BJ (cell line): ENCODE results near the gene OR2T3. TPM values are rescaled to one million over a fixed set of nuclear protein-coding genes. Genes with fewer than 3 reads are reported as not detected.
"Not testable (repeated sequence)": the region's sequence is repeated elsewhere in the genome, so short reads cannot be mapped to it uniquely, and the experiment has no call there.

ENCODE experiments used
- CTCF ChIA-PET: fragments of 350-600 bp; formaldehyde crosslinking; extraction: SDS; loops from one replicate; lab custom pipeline; 2021; ENCODE audit warnings: antibody characterized with exemption, inconsistent platforms; lab: Yijun Ruan, JAX
- POLR2A ChIA-PET: fragments of 300-600 bp; sonication (Branson Sonifier 250); formaldehyde crosslinking; extraction: SDS; loops from one replicate; lab custom pipeline; 2021; ENCODE audit warnings: antibody characterized with exemption; lab: Charles Lee
- DNase-seq: peaks from one replicate; pipeline ENCODE4 v3.0.0-alpha.2; 2011; ENCODE audit warnings: low read depth
- H3K27me3 ChIP-seq: 2 replicates; pipeline ENCODE4 v1.6.0; 2011; ENCODE audit warnings: low read length; ENCODE audit not compliant: control insufficient read depth, insufficient read depth
- H3K36me3 ChIP-seq: 2 replicates; pipeline ENCODE4 v1.5.1; 2011; ENCODE audit warnings: low read length; ENCODE audit not compliant: control insufficient read depth, insufficient read depth
- H3K4me3 ChIP-seq: 2 replicates; pipeline ENCODE4 v1.5.1; 2011; ENCODE audit warnings: low read depth, mild to moderate bottlenecking, control low read depth, low read length
- polyA plus RNA-seq: library from polyadenylated mRNA; depleted of rRNA; stranded (reverse); fragments of >200 nt; gene quantifications from 2 replicates; pipeline ENCODE4 v1.2.3, GENCODE V29; 2011
- TF ChIP-seq, protein P1 (sequence below): IDR thresholded peaks from 2 replicates; pipeline ENCODE4 v1.5.1; 2011; ENCODE audit warnings: low read depth, mild to moderate bottlenecking, control low read depth, inconsistent platforms, low read length, moderate library complexity; ENCODE audit not compliant: insufficient read depth

OR2T3 gene
- polyA plus RNA-seq, 1 experiment: not detected

DNA sequence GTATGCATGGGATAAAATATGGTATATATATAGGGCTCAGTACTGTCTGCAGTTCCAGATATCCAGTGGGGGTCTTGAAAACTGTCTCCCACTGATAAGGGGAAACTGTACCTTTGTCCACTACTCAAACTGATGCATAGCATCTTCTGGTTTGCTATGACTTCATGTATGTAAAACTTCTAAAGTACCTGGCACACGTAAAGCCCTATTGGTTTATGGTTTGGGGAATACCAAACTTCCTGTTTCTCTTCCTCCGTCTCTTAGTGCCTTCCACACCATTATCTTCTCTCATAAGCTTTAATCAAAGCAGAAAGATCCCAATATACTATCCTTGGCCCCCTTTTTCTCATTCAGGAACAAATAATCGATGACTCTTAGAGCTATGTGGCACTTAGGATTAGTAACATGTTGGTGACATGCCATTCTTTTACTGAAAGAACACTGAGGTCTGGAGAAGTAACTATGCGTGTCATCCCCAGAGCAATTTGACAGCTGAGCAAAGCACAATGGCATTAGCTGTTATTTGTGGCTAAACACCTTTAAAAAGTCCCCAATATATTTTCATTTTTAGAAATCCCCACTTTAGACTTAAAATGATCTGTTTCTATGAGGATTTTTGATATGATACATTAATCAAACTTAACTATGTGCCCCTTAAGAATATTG is 24.6 kb upstream of the OR2T3 start:
- H3K36me3 ChIP-seq, DNase-seq, H3K4me3 ChIP-seq, H3K27me3 ChIP-seq, CTCF ChIA-PET, POLR2A ChIA-PET: not testable (repeated sequence)

DNA sequence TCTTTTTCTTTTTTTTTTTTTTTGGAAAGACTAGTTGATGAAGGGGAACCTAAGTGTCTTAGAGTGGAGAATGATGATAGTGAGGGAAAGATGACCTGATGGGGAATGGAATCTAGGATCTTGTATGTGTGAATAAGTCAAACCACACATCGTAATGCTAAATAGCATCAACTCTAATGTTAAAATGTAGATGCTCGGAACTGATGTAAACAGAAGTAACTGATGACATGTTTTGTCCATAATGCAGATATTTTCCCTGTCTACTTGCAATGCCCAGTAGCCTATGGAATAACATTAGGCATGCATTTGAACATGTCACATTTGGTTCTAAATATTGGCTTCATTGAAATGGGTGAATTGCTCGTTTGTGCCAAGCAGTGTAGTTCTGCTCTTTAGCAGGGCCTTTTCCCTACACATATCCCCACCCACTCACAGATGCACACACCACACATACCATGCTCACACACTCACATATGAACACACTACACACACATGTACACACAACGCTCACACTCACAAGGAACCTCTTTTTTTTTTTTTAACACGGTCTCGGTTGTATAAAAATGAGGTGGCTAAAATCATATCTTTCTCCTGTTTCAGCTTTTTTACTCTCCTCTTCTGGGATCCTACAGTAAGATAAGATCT is 23.2 kb upstream of the OR2T3 start:
- H3K36me3 ChIP-seq, POLR2A ChIA-PET, H3K27me3 ChIP-seq, DNase-seq, CTCF ChIA-PET, H3K4me3 ChIP-seq: not testable (repeated sequence)

DNA sequence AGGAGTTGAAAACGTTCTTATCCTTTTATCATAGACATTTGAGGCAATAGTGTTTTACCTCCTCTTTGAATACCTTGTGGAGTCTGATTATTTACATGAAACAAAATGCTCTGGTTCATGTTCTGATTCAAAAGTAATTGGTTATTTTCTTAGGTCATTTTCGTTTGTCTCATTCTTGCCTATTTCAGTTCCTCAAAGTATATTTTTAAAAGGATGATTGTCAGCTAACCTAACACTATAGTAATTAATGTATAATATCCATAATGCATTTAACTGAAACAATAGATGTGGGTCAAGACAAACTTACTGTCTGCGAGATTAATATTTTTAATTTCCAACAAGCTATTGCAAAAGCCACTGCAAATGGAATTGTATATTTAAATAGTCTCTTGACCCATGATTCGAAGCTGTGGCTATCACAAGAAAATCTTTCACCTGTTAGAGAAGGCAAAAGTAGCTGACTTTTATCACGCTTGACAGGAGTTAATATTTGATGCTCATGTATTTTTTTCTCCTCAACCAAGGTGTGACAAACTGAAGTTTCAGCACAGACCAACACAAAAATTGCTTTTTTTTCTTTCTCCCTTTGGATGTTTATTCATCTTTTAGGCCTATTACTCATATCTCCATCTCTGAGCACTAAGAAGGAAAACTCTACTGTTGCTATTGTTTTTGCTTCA is 22.5 kb upstream of the OR2T3 start:
- H3K36me3 ChIP-seq, POLR2A ChIA-PET, DNase-seq: not testable (repeated sequence)

DNA sequence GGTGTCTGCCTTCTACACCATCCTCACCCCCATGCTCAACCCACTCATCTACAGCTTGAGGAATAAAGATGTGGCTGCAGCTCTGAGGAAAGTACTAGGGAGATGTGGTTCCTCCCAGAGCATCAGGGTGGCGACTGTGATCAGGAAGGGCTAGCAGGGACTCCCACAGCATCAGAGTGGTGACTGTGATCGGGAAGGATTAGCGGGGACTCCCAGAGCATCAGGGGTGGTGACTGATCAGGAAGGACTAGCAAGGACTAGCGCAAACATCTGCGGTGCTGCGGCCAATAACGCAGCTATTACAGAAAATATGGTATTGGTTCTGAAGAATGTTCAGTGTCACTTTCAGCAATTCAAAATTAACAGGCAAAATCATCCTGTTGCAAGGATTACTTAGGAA is 19.5 kb upstream of the OR2T3 start:
- POLR2A ChIA-PET, DNase-seq, H3K27me3 ChIP-seq, CTCF ChIA-PET, H3K36me3 ChIP-seq, H3K4me3 ChIP-seq: not testable (repeated sequence)

More for the DNA sequence above, 22.5 kb upstream of the OR2T3 start:
- CTCF ChIA-PET, H3K27me3 ChIP-seq, H3K4me3 ChIP-seq: not testable (repeated sequence)

DNA sequence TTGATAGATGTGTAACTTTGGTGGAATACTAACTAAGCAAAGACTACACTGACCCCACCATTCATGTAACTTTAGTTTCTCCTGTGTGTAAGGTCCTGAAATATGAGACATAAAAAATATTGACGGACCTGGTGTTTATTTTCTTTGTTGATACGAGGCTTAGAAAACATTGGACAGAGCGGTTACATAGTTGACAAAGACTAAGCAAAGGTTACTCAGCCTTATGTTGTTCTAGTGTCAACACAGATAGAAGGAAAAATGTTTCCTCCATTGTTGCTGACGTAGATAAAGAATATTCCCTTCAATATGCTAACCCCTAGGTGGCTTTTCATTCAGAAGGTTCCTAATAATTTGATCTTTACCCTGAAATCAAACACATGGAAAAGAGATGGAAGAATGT is 18.1 kb upstream of the OR2T3 start:
- H3K27me3 ChIP-seq, DNase-seq, H3K4me3 ChIP-seq, CTCF ChIA-PET, H3K36me3 ChIP-seq, POLR2A ChIA-PET: not testable (repeated sequence)

DNA sequence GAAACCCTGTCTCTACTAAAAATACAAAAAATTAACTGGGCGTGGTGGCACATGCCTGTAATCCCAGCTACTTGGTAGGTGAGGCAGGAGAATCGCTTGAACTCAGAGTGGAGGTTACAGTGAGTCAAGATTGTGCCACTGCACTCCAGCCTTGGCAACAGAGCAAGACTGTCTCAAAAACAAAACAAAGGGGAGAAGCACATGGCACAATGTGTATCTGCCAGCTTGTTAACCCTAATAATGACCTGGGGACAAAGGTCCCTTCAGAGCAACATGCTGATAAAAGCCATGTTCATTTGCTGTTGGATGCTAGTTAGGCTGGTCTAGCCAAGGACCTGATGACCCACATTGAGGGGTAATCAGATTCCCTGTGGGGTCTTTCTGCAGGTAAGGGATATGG is 16.5 kb upstream of the OR2T3 start:
- POLR2A ChIA-PET, DNase-seq, CTCF ChIA-PET, H3K36me3 ChIP-seq, H3K4me3 ChIP-seq, H3K27me3 ChIP-seq: not testable (repeated sequence)

DNA sequence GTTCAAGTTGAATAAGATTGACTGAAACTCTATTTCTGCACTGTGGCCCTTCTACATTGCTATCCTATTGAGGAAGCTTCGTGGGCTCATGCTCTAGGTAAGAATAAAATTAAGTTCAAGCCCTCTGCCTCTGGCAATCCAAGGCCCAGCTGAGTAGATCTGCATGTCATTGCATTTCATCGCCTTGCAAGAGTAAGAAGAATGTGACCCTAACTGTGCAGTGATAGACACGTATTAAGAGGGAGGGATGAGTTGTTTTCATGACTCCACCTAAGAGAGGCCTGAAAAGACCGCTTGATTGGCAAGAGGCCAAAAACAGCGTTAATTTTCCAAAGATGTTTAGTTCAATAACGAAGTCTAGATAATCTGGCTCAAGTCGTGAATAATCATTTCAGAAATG is 14.0 kb upstream of the OR2T3 start:
- H3K4me3 ChIP-seq, H3K27me3 ChIP-seq, POLR2A ChIA-PET, H3K36me3 ChIP-seq, CTCF ChIA-PET, DNase-seq: not testable (repeated sequence)

DNA sequence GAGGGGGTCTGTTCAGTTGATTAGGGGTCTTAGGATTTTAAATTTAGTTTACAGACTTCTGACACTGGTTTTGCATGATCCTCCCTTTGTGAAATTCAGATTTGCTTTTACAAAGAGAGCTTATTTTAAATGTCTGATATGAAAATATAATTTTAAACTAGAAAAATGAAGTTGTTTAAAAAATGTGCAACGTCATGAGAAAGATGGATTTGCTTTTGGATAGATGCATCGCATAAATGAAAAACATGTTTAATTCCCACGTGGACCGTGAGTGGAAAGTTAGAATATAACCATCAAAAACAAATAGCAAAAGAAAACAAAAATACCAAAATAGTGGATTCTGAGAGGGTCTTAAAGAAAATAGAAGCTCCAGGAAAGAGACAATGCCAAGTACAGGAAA is 2.0 kb upstream of the OR2T3 start:
- TF ChIP-seq, protein P1, sequence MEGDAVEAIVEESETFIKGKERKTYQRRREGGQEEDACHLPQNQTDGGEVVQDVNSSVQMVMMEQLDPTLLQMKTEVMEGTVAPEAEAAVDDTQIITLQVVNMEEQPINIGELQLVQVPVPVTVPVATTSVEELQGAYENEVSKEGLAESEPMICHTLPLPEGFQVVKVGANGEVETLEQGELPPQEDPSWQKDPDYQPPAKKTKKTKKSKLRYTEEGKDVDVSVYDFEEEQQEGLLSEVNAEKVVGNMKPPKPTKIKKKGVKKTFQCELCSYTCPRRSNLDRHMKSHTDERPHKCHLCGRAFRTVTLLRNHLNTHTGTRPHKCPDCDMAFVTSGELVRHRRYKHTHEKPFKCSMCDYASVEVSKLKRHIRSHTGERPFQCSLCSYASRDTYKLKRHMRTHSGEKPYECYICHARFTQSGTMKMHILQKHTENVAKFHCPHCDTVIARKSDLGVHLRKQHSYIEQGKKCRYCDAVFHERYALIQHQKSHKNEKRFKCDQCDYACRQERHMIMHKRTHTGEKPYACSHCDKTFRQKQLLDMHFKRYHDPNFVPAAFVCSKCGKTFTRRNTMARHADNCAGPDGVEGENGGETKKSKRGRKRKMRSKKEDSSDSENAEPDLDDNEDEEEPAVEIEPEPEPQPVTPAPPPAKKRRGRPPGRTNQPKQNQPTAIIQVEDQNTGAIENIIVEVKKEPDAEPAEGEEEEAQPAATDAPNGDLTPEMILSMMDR: no peak
- no peak overlapping the region for H3K4me3 ChIP-seq
- CTCF ChIA-PET: interaction anchor here (0.7 kb wide), 1 partner anchor 274 kb away, joined by 3 read pairs; no protein-coding TSS in a partner anchor
- DNase-seq: no peak
- POLR2A ChIA-PET: no interaction called here
- no peaks in the 10 kb centered on the region for H3K36me3 ChIP-seq
- H3K27me3 ChIP-seq: no peaks in the 10 kb centered on the region

DNA sequence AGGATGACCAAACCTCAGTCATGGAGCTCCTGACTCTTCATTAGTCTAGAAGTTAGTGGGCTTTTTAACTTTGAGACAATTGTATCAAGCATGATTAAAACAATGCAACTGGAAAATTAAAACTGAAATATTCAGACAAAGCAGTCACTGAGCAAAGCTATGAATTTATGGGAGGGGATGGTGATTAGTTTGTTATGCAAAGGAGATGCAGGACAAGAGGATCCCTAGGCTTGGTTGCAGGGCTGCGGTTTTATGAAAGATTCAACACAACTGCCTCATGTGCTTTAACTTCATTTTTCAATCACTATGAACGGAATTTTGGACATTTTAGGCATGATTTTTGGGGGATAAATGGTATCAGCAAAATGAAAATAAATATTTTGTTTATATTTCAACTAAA is 1.0 kb upstream of the OR2T3 start:
- H3K4me3 ChIP-seq, H3K36me3 ChIP-seq, POLR2A ChIA-PET, DNase-seq, CTCF ChIA-PET, H3K27me3 ChIP-seq: not testable (repeated sequence)

DNA sequence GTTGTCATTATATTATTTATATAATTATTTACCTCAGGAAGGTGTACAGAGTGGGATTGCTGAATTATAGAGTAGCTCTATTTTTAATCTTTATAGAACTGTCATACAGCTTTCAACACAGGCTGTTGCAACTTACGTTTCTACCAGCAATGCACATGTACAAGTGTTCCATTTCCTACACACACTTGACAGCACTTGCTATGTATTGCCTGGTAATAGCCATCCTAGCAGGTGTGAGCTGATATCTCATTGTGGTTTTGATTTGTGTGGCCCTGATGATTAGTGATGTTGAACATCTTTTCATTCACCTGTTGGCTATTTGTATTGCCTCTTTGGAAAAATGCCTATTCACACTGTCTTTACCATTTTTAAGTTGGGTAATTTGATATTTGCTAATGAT is 2.5 kb downstream of the OR2T3 start:
- POLR2A ChIA-PET, DNase-seq, H3K4me3 ChIP-seq, CTCF ChIA-PET, H3K27me3 ChIP-seq, H3K36me3 ChIP-seq: not testable (repeated sequence)

DNA sequence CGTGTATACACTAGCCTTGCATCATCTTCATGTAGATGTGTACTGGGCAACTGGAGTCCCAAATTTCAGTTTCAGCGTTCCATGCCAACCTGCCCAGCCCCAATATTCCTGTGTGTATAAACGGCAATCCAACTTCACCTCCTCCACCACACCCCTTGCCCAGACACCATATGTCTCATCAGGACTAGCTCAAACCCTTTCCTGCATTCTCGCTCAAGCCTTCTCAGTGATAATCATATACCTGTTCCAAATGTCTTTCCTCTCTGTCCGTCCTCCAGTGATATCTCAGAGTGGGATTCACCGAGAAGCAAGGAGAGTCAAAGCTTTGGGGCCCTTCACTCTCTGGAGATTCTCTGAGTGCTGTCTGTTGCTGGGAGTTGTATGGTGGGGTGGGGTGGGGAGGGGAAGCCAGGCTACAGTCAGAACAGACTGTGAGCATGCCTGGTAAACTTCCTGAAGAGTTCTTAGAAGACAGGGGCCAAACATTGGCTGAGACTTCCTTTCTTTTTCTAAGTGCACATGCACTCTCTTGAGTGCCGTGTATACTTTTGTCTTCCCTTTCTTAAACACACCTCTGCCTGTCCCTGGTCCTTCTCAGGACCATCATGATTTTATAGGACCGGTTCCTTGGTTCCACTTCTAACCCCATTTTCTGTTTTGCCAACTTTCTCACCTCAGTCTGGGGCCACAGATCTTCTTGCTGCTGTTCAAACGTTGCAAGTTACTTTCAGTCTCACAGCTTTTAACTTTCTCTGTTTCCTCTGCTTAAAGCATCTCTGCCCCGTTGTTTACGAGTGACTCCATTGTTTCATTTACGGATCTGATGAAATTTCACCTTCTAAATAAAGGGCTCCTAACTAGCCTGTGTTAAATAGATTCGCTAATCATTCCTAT is 8.8 kb downstream of the OR2T3 start:
- POLR2A ChIA-PET, CTCF ChIA-PET, H3K27me3 ChIP-seq, H3K4me3 ChIP-seq, DNase-seq, H3K36me3 ChIP-seq: not testable (repeated sequence)
